Retina (tissue), 1 donor: ENCODE results near the gene GLRA1.
"Not testable (repeated sequence)": the region's sequence is repeated elsewhere in the genome, so short reads cannot be mapped to it uniquely, and the experiment has no call there.

Source experiments
- DNase-seq: peaks from one replicate; pipeline ENCODE4 v3.0.0-alpha.2; 2016

GLRA1 gene

DNA sequence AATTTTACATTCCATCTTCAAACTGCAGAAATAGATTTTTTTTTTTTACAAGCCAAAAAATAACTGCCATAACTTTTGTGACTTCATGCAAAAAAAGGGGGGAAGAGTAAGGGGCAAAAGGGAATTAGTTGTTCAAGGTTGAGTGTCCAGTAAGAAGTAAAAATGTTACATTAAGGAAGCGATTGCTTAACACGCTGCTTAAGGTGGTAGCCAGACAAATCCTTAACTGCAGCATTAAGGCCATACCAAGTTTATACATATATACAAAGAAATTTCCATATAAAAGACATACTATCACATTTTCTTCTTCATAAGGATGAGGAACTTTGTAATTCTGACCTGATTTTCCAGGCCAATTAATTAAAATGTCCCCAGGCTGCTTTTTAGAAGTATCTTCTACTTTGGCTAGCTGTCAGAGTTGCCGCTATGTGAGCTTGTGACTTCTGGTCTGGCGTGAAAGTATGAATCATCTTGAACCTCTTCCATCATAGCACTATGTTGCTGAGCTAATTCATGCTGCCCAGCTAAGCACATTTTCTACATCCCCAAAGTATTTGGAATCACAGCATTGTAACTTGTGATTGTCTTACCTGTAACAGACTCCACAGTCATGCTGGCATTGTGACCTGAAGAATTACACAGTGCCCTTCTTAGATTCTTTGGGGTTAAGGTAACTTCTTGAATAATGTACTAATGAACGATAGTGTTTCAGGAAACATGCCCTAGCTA lies 112.9 kb downstream of the GLRA1 start:
- no peak for DNase-seq

DNA sequence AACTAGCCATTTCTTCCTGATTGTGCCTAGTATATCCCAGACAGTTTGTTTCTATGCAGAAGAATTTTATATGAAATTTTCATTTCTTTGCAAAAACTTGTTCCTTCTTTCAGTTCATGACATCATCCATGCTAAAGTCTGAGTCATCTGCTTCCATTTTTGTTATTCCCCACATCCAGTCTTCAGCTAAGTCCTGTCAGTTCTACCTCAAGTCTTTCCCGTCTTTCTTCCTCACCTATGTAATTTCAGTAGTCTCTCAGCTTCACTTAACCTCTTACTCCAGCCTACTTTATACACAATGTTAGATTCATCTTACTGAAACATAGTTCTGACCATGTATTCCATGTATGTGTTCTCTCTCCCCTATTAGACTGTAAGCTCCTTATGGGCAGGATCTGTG lies 113.8 kb downstream of the GLRA1 start:
- no peak for DNase-seq

DNA sequence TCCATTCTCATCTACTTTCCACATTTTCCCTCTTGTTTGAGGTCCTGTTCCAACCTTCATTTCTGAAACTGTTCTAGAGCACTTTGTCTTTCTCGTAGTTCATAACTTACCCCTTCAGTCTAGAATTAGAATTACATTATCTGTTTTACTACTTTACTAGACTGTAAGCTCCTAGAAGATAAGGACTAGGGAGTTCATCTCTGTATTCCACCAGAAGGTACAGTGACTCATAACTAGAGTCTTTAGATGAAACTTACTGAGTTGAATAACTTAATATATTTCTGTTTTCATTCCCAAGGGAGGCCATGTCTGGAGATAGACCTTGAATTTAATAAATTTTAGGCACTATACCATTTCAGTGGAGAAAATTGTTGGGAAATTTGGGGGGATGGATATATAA lies 114.2 kb downstream of the GLRA1 start:
- DNase-seq = no peak

DNA sequence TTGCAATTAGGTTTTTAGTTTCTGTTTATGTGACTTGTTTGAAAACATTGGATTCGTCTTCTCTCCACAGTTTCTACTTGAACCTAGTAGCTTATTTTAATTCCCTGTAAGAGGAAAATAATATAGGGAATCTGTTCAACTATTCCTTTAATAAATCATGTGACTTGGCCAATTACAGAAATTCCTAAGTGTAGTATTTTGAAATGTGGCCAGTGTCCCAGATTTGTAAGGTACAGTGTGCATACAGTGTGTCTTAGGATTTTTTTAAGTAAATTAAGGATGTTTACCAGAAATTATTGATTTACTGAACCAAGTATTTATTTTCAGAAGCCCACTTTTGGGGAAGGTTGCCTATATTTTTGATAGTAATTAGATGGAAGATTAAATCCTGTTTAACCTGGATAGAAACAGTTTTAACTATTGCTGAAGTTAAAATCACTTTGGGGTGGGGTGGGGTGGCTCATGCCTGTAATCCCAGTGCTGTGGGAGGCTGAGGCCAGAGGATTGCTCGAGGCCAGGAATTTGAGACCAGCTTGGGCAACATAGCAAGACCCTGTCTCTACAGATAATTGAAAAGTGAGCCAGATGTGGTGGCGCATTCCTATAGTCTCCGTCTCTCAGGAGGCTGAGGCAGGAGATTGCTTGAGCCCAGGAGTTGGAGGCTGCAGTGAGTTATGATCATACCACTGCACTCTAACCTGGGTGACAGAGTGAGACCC lies 116.0 kb downstream of the GLRA1 start:
- no peak for DNase-seq

DNA sequence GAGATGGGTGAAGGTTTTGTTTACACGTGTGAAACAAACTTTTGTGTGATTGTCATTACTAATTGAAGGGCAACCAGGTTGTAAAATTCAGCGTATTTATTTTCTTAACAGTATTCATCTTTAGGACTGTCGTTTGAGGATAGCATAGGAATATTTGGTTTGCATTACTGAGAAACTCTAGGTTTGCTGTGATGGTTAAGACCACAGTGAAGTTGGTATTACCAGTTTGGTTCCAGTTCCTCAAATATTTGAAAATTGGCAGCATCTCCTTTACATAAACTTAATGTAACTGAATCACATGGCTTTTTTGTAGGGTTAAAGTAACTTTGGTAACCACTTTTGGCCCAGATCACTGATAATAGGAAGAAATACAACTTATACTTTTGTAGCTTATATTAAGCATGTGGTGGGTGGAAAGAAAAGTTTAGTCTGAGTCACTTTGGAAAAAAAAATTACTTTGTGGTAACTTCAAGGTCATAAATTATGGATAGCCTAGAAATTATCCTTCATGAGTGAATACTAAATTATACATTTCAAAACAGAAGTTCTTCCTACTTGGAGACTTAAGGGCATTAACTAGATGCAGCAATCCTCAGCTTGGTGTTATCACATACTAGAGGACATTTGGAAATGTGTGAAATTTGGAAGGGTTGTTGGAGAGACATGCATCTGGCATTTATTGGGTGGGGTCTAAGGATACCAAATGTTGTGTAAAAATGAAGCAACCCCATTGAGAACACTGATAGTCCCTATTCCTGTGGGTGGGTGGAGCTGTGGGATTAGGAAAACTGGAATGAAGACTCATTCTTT lies 119.0 kb downstream of the GLRA1 start:
- no peak for DNase-seq

DNA sequence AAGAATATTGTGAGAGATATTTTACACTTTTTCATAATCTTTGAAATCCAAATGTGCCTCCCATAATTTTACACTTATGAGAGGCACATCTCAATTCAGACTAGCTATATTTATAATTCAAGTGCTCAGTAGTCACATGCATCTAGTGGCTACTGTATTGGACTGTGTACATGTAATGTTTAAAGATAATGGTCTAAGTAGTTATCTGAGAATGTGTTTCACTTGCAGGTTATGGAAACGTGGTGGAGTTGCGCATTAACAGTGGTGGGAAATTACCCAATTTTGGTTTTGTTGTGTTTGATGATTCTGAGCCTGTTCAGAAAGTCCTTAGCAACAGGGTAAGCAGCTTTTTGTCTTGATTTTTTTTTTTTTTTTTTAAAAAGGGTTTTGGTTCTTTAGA lies 124.1 kb downstream of the GLRA1 start:
- DNase-seq = no peak

DNA sequence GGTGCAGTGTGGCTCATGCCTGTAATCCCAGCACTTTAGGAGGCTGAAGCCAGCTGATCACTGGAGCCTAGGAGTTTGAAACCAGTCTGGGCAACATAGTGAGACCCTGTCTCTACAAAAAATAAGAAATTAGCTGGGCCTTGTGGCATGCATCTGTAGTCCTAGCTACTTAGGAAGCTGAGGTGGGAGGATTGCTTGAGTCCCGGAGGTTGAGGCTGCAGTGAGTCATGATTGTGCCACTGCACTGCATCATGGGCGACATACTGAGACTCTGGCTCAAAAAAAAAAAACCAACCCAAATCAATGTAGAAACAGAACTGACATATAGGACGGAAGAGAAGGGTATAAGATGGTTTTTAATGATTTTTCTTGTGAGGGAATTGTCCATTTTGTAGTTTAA lies 125.2 kb downstream of the GLRA1 start:
- no peak for DNase-seq

DNA sequence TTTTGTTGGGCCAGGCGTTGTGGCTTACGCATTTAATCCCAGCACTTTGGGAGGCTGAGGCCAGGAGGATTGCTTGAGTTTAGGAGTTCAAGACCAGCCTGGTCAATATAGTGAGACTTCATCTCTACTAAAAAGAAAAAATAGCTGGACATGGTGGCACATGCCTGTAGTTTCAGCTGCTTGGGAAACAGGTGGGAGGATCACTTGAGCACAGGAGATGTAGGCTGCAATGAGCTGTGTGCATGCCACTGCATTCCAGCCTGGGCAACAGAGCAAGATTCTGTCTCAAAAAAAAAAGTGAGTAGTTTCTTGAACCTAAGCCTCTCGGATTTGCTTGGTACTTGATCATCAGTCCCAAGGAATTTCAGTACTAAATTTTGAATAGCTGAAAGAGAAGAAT lies 126.0 kb downstream of the GLRA1 start:
- DNase-seq = no peak

DNA sequence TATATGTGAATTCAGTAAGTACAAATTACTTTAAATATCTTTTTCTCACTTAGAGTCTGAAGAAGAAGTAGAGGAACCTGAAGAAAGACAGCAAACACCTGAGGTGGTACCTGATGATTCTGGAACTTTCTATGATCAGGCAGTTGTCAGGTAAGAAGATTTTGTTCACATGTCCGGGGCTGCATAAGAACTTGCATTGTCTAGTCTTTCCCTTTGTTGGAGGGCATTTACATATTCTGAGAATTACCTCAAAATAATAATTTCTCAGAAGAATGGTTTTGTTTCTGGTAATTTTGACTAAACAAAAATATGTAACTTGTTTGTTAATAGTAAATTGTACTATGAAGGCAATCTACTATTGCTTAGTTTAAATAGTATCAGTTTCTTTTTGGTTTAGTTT lies 129.2 kb downstream of the GLRA1 start:
- DNase-seq = no peak

DNA sequence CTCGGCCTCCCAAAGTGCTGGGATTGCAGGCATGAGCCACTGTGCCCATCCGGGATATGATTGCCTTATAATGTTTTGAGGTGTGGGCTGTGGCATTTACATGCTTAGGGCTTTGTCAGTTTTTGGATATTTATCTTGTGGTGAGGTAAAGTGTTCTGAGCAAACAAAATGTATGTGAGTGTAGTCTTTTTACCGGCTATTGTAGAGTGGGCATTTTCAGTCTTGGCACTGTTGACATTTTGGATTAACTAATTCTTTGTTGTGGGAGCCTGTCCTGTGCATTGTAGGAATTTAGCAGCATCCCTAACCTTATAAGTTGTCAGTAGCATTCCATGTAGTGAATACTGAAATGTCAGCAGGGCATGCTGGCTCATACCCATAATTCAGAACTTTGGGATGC lies 131.3 kb downstream of the GLRA1 start:
- DNase-seq = no peak

DNA sequence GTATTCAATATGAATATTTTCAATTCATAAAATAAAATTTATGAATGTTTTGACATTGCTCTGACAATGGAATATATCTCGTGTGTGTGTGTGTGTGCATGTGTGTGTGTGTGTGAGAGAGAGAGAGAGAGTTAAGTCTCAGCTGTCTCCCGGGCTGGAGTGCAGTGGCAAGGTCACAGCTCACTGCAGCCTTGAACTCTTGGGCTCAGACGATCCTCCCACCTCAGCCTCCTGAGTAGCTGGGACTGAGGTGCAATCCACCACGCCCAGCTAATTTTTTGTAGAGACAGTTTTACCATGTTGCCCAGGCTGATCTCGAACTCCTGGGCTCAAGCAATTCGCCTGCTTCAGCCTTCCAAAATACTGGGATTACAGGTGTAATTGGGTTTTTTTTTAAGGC lies 136.8 kb downstream of the GLRA1 start:
- DNase-seq = no peak

DNA sequence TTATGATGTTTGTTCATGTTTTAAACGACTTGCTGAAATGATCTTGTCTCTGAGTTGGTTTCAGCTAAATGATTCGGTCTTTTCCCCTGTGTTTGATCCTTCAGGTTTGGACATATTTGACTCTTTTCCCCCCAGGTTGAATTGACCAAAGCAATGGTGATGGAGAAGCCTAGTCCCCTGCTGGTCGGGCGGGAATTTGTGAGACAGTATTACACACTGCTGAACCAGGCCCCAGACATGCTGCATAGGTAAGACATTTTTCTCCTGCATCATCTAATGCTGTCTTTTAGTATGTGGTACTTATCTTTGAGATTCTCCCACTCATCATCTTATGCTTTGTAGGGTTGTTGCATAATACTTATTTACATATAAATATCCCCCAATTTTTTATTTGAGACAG lies 138.2 kb downstream of the GLRA1 start:
- DNase-seq = no peak

DNA sequence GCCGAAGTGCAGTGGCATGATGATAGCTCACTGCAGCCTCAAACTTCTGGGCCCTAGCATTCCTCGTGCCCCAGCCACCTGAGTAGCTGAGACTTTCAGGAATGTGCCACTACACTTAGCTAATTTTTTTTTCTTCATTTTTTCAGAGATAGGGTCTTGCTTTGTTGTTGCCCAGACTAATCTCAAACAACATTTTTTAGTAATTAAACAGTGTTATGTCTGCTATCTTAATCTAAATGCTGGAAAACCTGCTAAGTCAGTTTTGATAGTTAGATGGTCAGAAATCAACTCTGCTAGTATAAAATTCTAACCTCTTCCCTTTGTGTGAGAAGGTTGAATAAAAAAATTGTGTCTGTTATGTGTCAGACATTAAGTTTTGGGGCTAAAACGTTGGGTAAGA lies 140.5 kb downstream of the GLRA1 start:
- DNase-seq = no peak

DNA sequence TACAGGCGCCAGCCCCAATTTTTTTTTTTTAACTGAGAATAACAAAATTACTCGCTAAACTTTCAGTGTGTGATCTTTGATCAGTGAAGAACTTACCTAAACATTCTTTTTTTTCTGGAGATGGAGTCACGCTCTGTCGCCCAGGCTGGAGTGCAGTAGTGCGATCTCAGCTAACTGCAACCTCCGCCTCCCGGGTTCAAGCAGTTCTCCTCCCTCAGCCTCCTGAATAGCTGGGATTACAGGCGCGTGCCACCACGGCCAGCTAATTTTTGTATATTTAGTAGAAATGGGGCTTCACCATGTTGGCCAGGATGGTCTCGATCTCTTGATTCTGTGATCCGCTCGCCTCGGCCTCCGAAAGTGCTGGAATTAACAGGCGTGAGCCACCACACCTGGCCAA lies 141.0 kb downstream of the GLRA1 start:
- not testable (repeated sequence) for DNase-seq

DNA sequence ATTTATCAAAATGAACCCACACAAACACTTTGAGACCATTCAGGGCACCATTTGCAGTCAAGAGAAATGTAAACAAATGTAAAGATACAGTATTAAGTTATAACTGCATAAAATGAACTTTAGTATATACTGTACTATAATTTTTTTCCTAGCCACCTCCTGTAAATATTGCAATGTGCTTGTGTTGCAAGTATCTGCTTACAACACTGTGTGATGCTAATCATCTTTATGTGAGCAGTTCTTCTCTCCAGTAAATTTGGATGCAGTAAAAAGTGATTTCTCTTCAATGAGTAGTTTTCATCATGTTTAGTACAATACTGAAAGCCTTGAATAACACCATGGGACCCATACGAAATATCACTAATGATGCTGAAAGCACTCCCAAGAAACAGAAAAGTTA lies 143.4 kb downstream of the GLRA1 start:
- no peak for DNase-seq

DNA sequence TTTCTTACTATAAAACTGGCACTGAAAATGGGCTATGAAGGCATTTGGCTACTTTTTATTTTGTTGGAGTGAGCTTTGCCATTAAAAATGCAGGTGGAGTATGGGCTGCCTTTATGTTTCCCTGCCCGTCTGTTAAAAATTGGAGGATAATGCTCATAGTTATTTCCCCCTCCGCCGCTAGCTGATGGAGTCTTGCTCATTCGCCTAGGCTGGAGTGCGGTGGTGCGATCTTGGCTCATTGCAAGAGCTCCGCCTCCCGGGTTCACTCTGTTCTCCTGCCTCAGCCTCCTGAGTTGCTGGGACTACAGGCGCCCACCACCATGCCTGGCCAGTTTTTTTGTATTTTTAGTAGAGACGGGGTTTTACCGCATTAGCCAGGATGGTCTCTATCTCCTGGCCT lies 144.3 kb downstream of the GLRA1 start:
- no peak for DNase-seq

DNA sequence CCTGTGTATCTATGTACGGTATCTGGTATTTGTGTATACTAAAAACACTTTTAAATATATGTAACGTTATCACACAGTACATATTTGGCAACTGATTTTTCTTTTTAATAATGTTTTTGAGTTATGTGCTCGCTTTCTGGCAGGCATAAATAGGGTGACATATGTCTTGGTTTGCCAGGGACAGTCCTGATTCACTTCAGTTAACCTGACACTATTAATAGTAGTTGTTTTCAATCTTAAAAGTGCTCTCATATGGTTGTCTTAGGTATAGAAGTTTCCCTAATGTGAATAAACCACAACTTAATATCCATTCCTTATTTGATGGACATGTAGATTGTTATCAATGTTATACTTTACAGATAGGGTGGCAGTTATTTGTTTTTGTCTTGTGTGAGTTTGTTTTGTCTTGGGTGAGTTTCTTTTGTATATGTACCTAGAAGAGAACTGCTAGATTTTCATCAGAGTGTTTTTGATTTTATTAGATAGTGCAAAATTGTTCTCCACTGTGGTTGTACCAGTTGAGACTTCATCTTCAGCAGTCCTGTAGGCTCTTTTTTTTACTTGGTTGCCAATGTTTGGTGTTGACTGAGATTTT lies 145.0 kb downstream of the GLRA1 start:
- no peak for DNase-seq

DNA sequence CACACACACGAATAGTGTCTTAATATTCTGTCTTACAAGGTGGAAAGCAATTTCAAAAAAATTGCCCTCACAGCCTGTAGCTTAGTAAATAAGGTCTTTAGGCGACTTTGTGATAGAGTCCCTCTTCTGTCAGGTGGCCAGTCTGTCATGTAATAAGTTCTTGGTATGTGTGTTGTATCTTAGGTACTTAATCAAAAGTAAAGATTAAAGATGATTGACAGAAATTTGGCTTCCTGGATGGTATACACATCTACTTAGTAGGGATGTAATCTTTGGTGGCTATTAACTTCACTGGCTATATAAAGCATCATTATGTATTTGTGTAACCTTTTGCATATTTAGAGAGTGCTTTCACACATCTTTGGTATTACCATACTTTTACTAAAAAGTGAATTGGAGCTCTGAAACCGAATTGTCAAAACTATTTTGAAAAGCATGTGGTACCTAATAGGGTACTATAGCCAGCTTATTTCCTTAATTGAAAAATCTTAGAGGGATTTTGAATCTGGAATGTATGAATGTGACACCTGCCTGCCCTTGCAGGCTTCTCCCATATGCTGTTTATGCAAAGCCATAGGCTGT lies 149.5 kb downstream of the GLRA1 start:
- DNase-seq = no peak

DNA sequence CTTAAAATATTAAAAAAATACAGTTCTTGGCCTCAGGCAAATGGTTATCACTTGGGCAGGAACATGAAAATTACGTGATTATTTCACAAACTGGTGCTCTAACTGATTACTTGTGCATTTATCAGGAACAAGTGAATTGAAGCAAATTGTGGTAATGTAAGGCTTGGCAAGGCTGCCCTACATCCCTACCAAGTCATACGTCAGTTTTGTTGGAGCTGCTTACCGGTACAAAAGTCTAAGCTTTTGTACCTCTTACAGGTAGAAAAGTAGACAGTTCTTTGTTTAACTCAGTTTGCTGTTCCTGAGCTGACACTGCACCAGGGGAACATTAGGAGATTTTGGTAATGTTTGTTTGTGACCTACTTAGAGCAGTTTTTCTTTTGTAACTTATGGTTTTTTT lies 150.7 kb downstream of the GLRA1 start:
- no peak for DNase-seq

DNA sequence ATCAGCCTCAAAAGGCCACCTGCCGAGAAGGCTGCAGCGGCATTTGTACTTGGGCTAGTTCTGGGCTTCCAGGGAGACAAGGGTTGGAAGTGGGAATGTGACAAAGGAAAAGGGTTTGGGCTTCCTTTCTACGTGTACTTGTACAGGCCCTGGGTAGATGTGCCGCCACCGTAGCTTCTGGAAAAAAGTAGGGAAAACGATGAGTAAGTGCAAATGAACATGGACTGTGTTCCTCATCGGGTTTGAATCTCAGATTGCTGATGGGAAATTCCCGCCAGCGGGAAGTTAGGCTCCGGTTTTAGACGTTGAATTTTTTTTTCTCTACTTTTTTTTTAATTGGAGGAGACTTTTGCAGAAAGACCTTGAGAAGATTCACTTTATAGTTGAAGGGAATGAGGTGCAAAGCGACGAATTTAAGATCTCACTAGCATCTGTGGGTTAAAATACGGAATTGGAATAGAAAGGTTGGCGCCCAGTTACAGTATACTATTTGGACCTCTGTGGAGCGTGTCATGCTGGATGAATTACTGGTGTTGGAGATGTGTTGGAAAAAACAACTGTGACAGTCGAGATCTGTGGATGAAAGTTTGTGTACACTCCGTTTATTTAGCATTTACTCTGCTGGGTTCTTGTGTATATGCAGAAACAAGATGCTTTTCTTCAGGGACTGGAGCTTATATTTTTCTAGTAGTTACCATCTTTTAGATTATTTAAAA lies 151.6 kb downstream of the GLRA1 start:
- DNase-seq = no peak
